ENCODE data around the gene LRRC8C. TPM values are rescaled to one million over a fixed set of nuclear protein-coding genes. Genes with fewer than 3 reads are reported as not detected.
"Not testable (repeated sequence)": the region's sequence is repeated elsewhere in the genome, so short reads cannot be mapped to it uniquely, and the experiment has no call there.

LRRC8C gene
- 10 to 100 TPM in 4 of 10 donors, 1 to 10 TPM in 6; 8.4 to 12.3 (median 9.7) TPM for polyA plus RNA-seq (ENCODE audit: insufficient read length in 10 of 10)
- long read RNA-seq, donor 1, full-length matches to known transcripts, result 5 of 5 reads
- long read RNA-seq, donor 1, partial matches to known transcripts, result 0 of 5 reads
- long read RNA-seq, donor 1, other reads (novel, unspliced or antisense), result 0 of 5 reads
- long read RNA-seq, donor 2, full-length matches to known transcripts, result 3 of 3 reads
- long read RNA-seq, donor 2, partial matches to known transcripts, result 0 of 3 reads
- long read RNA-seq, donor 2, other reads (novel, unspliced or antisense), result 0 of 3 reads
- long read RNA-seq, donor 3, result 0 reads
- long read RNA-seq, donor 4, full-length matches to known transcripts, result 4 of 4 reads
- long read RNA-seq, donor 4, partial matches to known transcripts, result 0 of 4 reads
- long read RNA-seq, donor 4, other reads (novel, unspliced or antisense), result 0 of 4 reads
- long read RNA-seq, donor 5, full-length matches to known transcripts, result 6 of 6 reads
- long read RNA-seq, donor 5, partial matches to known transcripts, result 0 of 6 reads
- long read RNA-seq, donor 5, other reads (novel, unspliced or antisense), result 0 of 6 reads
- long read RNA-seq, donor 6, full-length matches to known transcripts, result 4 of 4 reads
- long read RNA-seq, donor 6, partial matches to known transcripts, result 0 of 4 reads
- long read RNA-seq, donor 6, other reads (novel, unspliced or antisense), result 0 of 4 reads
- long read RNA-seq, donor 7, full-length matches to known transcripts, result 3 of 3 reads
- long read RNA-seq, donor 7, partial matches to known transcripts, result 0 of 3 reads
- long read RNA-seq, donor 7, other reads (novel, unspliced or antisense), result 0 of 3 reads
- long read RNA-seq, donor 8, full-length matches to known transcripts, result 2 of 2 reads
- long read RNA-seq, donor 8, partial matches to known transcripts, result 0 of 2 reads
- long read RNA-seq, donor 8, other reads (novel, unspliced or antisense), result 0 of 2 reads
- long read RNA-seq, donor 9, result 0 reads

GRCh38 chr1:89632657-89633247 is at the start of gene LRRC8C:
TSS of gene LRRC8C (plus strand) at chr1:89633120. CDS start at chr1:89686474, 53,354 bp downstream.
- peak; percentile 78 to 94 (median 85) for DNase-seq

GRCh38 chr1:89584211-89584610 is 48.7 kb upstream of the LRRC8C start:
- DNase-seq, result no peak

GRCh38 chr1:89584781-89585180 is 48.1 kb upstream of the LRRC8C start:
- no peak for DNase-seq

GRCh38 chr1:89587729-89588161 is 45.2 kb upstream of the LRRC8C start:
- no peak for DNase-seq

GRCh38 chr1:89588480-89588879 is 44.4 kb upstream of the LRRC8C start:
- DNase-seq, result no peak

GRCh38 chr1:89589515-89589914 is 43.4 kb upstream of the LRRC8C start:
- no peak for DNase-seq

- DNase-seq, result no peak
Measured at GRCh38 chr1:89590341-89591080, 42.4 kb upstream of the LRRC8C start.

GRCh38 chr1:89592861-89593302 is 40.0 kb upstream of the LRRC8C start:
- DNase-seq, result not testable (repeated sequence)

- DNase-seq, result no peak
Measured at GRCh38 chr1:89594096-89594740, 38.7 kb upstream of the LRRC8C start.

GRCh38 chr1:89596698-89597097 is 36.2 kb upstream of the LRRC8C start:
- DNase-seq, result no peak

- peak; percentile 12 to 51 (median 34) for DNase-seq
Measured at GRCh38 chr1:89598450-89599331, 34.2 kb upstream of the LRRC8C start.

- no peak for DNase-seq
Measured at GRCh38 chr1:89599332-89599630, 33.6 kb upstream of the LRRC8C start.

- no peak for DNase-seq
Measured at GRCh38 chr1:89600451-89601224, 32.3 kb upstream of the LRRC8C start.

GRCh38 chr1:89602871-89603404 is 30.0 kb upstream of the LRRC8C start:
- no peak for DNase-seq

- no peak for DNase-seq
Measured at GRCh38 chr1:89603651-89604413, 29.1 kb upstream of the LRRC8C start.

- DNase-seq, result no peak
Measured at GRCh38 chr1:89604414-89604735, 28.5 kb upstream of the LRRC8C start.

- DNase-seq, result no peak
Measured at GRCh38 chr1:89605692-89606091, 27.2 kb upstream of the LRRC8C start.

Measured in muscle of back (tissue), 13 donors.